Liver (tissue), 9 donors: ENCODE measurements around the gene DCXR. TPM values are rescaled to one million over a fixed set of nuclear protein-coding genes. Genes with fewer than 3 reads are reported as not detected.

ENCODE experiments used
- DNase-seq: peaks from one replicate; pipeline ENCODE4 v3.0.0-alpha.2; 2017; ENCODE audit warnings: low spot score
- H3K27ac ChIP-seq, 2 donors: one replicate each; pipeline ENCODE4 v1.7.0; 2013; ENCODE audit warnings: inconsistent platforms in 2 of 2, low read length in 2 of 2, control low read depth in 1 of 2, low read depth in 1 of 2, mild to moderate bottlenecking in 1 of 2
- H3K27me3 ChIP-seq, 4 donors: one replicate each; pipeline versions ENCODE4 v1.6.1 to v1.7.0; 2013; ENCODE audit warnings: low read length in 3 of 4, inconsistent platforms in 1 of 4, mild to moderate bottlenecking in 1 of 4, moderate library complexity in 1 of 4; ENCODE audit not compliant: control insufficient read depth in 4 of 4, insufficient read depth in 4 of 4
- H3K36me3 ChIP-seq, 4 donors: one replicate each; pipeline versions ENCODE4 v1.6.1 to v1.7.0; 2013; ENCODE audit warnings: low read length in 3 of 4, mild to moderate bottlenecking in 3 of 4, low read depth in 1 of 4, moderate library complexity in 1 of 4; ENCODE audit not compliant: control insufficient read depth in 4 of 4, insufficient read depth in 3 of 4
- H3K4me1 ChIP-seq, 4 donors: one replicate each; pipeline versions ENCODE4 v1.6.1 to v1.7.0; 2013; ENCODE audit warnings: low read length in 3 of 4, mild to moderate bottlenecking in 3 of 4, moderate library complexity in 1 of 4; ENCODE audit not compliant: control insufficient read depth in 4 of 4, insufficient read depth in 4 of 4
- H3K4me3 ChIP-seq, 3 donors: one replicate each; pipeline versions ENCODE4 v1.6.1 to v1.7.0; 2013; ENCODE audit warnings: low read length in 3 of 3, control low read depth in 1 of 3, low read depth in 1 of 3, mild to moderate bottlenecking in 1 of 3
- H3K9ac ChIP-seq, 2 donors: one replicate each; pipeline ENCODE4 v1.7.0; 2013; ENCODE audit warnings: low read length in 2 of 2, mild to moderate bottlenecking in 2 of 2, moderate library complexity in 2 of 2, control low read depth in 1 of 2, low read depth in 1 of 2
- H3K9me3 ChIP-seq, 4 donors: one replicate each; pipeline versions ENCODE4 v1.6.1 to v1.7.0; 2013; ENCODE audit warnings: low read length in 3 of 4; ENCODE audit not compliant: control insufficient read depth in 4 of 4
- CTCF ChIP-seq: fragments of 150-350 bp; IDR thresholded peaks from 2 replicates; pipeline ENCODE4 v1.5.1; 2017; ENCODE audit warnings: improper control_type of control experiment, low read depth, low read length; ENCODE audit not compliant: missing input control
- FOXA1 ChIP-seq: IDR thresholded peaks from 2 replicates; pipeline ENCODE4 v1.6.1; 2016; ENCODE audit warnings: antibody characterized with exemption
- FOXA2 ChIP-seq: IDR thresholded peaks from 2 replicates; pipeline ENCODE4 v1.6.1; 2016; ENCODE audit warnings: antibody characterized with exemption
- GABPA ChIP-seq, 2 donors: IDR thresholded peaks in 1 of 2; conservative IDR thresholded peaks in 1 of 2; 2 replicates each; pipeline ENCODE4 v1.6.1; 2016; ENCODE audit warnings: antibody characterized with exemption in 2 of 2, mild to moderate bottlenecking in 1 of 2, moderate library complexity in 1 of 2
- HNF4A ChIP-seq, 2 donors: conservative IDR thresholded peaks; 2 replicates each; pipeline ENCODE4 v1.6.1; 2016; ENCODE audit warnings: antibody characterized with exemption in 2 of 2, mild to moderate bottlenecking in 2 of 2
- HNF4G ChIP-seq: IDR thresholded peaks from 2 replicates; pipeline ENCODE4 v1.6.1; 2016; ENCODE audit warnings: antibody characterized with exemption
- JUND ChIP-seq, 2 donors: IDR thresholded peaks; 2 replicates each; pipeline ENCODE4 v1.6.1; 2016; ENCODE audit warnings: antibody characterized with exemption in 2 of 2
- MAX ChIP-seq: IDR thresholded peaks from 2 replicates; pipeline ENCODE4 v1.6.1; 2016; ENCODE audit warnings: antibody characterized with exemption
- REST ChIP-seq: IDR thresholded peaks from 2 replicates; pipeline ENCODE4 v1.6.1; 2016; ENCODE audit warnings: antibody characterized with exemption, mild to moderate bottlenecking
- RXRA ChIP-seq, 2 donors: IDR thresholded peaks; 2 replicates each; pipeline ENCODE4 v1.6.1; 2017 to 2018; ENCODE audit warnings: antibody characterized with exemption in 2 of 2, mild to moderate bottlenecking in 1 of 2
- SP1 ChIP-seq: IDR thresholded peaks from 2 replicates; pipeline ENCODE4 v1.6.1; 2018; ENCODE audit warnings: antibody characterized with exemption, mild to moderate bottlenecking
- TAF1 ChIP-seq: conservative IDR thresholded peaks from 2 replicates; pipeline ENCODE4 v1.6.1; 2016; ENCODE audit warnings: antibody characterized with exemption, mild to moderate bottlenecking
- YY1 ChIP-seq: IDR thresholded peaks from 2 replicates; pipeline ENCODE4 v1.6.1; 2016; ENCODE audit warnings: antibody characterized with exemption, mild to moderate bottlenecking
- ZBTB33 ChIP-seq: IDR thresholded peaks from 2 replicates; pipeline ENCODE4 v1.6.1; 2016; ENCODE audit warnings: antibody characterized with exemption
- WGBS: extraction: QIAGEN DNeasy Blood & Tissue Kit; methylation state at CpG from one replicate; pipeline ENCODE4 v1.1.7; 2013; 5-methylcytosine and 5-hydroxymethylcytosine counted together
- polyA plus RNA-seq, 2 donors: library from polyadenylated mRNA; stranded (reverse) in 1 of 2; unstranded in 1 of 2; fragments of 200-250 nt in 1 of 2; fragments of >200 nt in 1 of 2; fragmentation: Nextera tagmentation in 1 of 2; extraction: Ambion mirVana in 1 of 2; gene quantifications; one replicate each; pipeline versions ENCODE4 v1.2.1 to v1.2.3, GENCODE V29; 2013 to 2015
- total RNA-seq, 2 donors: library from RNA; depleted of rRNA; stranded (reverse); fragments of >200 nt; gene quantifications; one replicate each; pipeline ENCODE4 v1.2.3, GENCODE V29; 2014
- donor health status: healthy.
- donor health status: healthy.
- donor health status: healthy.
- donor health status: healthy.
- donor health status: healthy.

Gene DCXR
- total and polyA plus RNA-seq, 4 donors = 58.6 to 1,190 (median 585) TPM

DNA sequence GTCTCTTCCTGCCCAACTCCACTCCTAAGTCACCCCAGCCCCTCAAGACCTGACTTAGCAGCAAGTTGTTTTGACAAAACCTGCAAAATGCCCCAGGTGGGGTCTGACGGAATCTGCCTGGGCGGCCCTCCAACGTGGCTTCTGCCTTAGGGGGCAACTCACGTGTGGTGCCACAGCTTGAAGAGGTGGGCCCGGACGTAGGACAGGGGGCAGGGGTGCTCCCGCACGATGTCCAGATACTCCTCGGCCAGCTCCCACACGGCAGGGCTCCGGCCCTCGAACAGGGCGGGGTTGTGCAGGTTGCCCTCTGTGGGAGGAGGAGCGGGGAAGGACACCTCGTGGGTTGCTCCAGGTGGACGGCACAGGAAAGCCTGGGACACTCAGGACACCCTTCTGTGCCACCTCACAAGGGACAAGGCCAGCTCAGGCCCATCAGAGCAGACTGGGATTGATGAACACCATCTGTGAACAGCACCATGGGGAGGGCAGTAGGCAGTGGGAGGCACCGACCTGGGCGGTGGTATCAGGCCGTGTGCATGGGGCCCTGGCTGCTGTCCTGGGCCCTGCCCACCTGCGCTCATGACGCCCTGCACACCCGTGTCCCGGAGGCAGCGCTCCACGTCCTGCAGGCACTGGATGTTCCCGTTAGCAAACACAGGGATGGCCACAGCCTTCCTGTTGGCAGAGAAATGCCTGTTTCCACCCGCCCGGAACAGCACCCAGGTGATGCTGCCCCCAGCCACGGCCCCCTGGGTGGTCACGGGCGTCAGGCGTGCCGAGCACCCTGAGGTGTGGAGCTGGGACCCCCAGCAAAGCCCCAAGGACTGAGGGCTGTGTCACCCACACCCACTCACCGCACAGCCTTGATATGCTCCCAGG lies 23.8 kb upstream of the DCXR start (continued):
- no peak for TF ChIP-seq REST
- no peak for TF ChIP-seq FOXA1

GRCh38 chr17:82060614-82061013 lies 23.1 kb upstream of the DCXR start:
- Histone ChIP-seq H3K36me3 (peaks cover 6 to 69% (median 28%) of the 10 kb centered on the region in 4 donors), H3K27ac (no peak overlapping the region), H3K9ac (no peak overlapping the region), H3K4me1 (peaks cover 6 to 26% (median 21%) of the 10 kb centered on the region in 4 donors), H3K4me3 (no peak overlapping the region), H3K27me3 (no peaks in the 10 kb centered on the region), H3K9me3 (no peaks in the 10 kb centered on the region)
- TF ChIP-seq MAX = no peak
- no peak for TF ChIP-seq FOXA1
- no peak for TF ChIP-seq HNF4A (conservative IDR thresholded peaks at IDR 0.05)
- no peak for TF ChIP-seq YY1
- no peak for TF ChIP-seq JUND (IDR thresholded peaks at IDR 0.05)
- no peak for TF ChIP-seq FOXA2
- no peak for TF ChIP-seq HNF4G
- TF ChIP-seq REST = no peak
- no peak for TF ChIP-seq CTCF
- WGBS = 88% methylated on average over 14 of the region's 14 CpGs
- no peak for DNase-seq

DNA sequence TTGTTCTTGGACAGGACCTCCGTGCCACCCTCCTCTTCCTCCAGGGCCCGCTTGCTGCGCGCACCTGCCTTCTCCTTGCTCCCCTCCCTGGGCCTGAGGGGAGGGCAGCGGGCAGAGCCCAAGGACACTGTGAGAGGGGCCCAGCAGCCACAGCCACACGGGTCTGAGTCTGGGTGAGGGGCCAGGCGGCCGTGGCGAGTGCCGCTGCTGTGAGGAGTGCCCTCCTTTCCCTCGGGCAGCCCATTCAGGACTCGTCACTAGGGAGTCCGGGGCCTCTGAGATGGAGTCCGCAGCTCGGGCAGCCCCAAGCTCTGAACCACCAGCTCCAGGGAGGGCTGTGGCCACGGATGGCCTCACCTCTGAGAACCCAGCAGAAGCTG lies 22.5 kb upstream of the DCXR start:
- H3K9ac ChIP-seq = no peak overlapping the region
- 90% methylated on average over 16 of the region's 16 CpGs for WGBS
- no peak overlapping the region for H3K27ac ChIP-seq
- H3K36me3 ChIP-seq = peaks cover 6 to 73% (median 30%) of the 10 kb centered on the region in 4 donors
- H3K4me1 ChIP-seq = peaks cover 6 to 23% (median 19%) of the 10 kb centered on the region in 4 donors
- DNase-seq = no peak
- H3K9me3 ChIP-seq = no peaks in the 10 kb centered on the region
- H3K27me3 ChIP-seq = no peaks in the 10 kb centered on the region
- no peak overlapping the region for H3K4me3 ChIP-seq
- no peak for TF ChIP-seq JUND (IDR thresholded peaks at IDR 0.05)
- no peak for TF ChIP-seq FOXA1
- no peak for TF ChIP-seq GABPA (IDR thresholded peaks at IDR 0.05 in 1 of 2, conservative IDR thresholded peaks at IDR 0.05 in 1 of 2)
- no peak for TF ChIP-seq ZBTB33
- no peak for TF ChIP-seq CTCF
- TF ChIP-seq SP1 = no peak
- TF ChIP-seq RXRA (IDR thresholded peaks at IDR 0.05) = no peak
- no peak for TF ChIP-seq FOXA2
- no peak for TF ChIP-seq MAX
- TF ChIP-seq TAF1 = no peak
